Activated gamma-delta T cell (primary cell): ENCODE measurements around the gene MESD.

Experiments used
- DNase-seq: peaks from one replicate; lab custom pipeline; 2025; lab: John Stamatoyannopoulos, UW
- total RNA-seq, 2 donors: gene quantifications; one replicate each; lab custom pipeline; 2026; lab: John Stamatoyannopoulos, UW

The MESD gene
- total RNA-seq: 63.4 to 64.3 reads per million in 2 donors

DNA sequence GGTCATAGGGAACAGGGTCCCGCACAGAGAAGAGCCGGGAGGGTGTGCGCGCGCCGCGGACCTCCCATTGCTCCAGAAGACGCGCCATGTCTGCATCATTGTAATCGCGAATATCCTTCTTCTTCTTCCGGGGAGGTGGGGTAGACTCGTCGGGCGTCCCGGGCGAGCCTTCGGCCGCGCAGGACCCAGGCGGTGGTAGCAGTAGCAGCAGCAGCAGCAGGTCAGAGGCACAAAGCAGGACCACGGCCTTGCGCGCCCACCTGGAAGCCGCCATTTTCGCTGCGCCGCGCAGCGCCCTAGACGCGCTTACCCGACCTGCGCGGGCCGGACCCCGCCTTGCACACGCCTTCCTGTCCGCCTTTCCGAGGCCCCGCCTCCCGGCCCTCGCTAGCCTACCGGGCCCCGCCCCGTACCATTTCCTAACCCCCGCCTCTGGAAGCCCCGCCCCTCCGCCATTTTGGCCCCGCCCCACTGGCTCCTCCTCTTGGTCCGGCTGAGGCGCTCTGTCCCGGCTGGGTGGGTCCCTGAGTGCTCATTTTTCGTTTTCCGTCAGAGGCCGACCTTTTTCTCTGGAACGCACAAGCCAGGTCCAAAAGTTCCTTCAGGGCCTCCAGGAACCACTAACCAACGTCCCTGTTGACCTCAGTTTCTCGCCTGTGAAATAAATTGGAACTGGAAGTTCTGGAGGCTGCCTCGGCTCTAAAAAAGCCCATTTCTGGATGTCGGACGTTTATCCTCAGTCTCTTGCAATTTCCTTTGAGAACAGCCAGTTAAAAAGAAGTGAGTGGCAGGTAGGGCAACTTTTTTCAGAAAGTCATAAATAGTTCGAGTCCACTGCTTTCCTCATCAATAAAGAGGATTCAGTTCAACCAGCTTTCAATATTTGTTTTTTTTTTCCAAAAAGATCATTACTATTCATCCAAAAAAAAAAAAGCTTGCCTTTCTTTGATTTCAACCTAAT lies at the start of gene MESD:
Gene MESD (minus strand): TSS at position 302 of the 961 bp plus-strand sequence. CDS start 28 bp downstream, at position 274.
- peak; percentile 93 for DNase-seq

DNA sequence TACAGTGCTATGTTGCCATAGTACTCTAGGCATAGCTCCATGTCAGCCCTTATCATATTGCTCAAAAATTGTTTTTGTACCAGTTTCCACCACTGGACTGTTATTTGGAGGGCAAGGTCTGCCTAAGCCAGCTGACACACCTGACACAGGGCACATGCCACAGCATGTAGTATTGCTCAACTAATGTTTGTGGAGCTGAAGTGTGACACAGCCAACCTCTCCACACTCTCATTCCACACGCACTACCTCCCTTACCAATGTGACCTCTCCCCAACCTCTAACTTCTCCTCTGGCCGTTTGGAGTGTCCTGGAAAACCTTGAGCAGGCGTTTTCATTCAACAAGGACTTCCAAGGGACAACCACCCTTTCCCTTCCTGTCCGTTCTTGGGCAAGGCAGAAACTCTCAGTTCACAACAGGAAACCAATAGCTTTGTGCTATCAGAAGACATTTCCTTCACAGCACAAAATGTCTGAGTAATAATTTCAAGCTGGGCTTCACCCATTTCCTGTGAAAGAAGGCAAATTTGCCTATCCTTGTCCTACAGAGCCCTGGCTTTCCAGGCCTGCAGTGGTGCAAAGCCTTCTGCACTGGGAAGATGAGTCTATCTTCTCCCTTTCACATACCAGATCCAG lies 49.5 kb upstream of the MESD start:
- DNase-seq: no peak

DNA sequence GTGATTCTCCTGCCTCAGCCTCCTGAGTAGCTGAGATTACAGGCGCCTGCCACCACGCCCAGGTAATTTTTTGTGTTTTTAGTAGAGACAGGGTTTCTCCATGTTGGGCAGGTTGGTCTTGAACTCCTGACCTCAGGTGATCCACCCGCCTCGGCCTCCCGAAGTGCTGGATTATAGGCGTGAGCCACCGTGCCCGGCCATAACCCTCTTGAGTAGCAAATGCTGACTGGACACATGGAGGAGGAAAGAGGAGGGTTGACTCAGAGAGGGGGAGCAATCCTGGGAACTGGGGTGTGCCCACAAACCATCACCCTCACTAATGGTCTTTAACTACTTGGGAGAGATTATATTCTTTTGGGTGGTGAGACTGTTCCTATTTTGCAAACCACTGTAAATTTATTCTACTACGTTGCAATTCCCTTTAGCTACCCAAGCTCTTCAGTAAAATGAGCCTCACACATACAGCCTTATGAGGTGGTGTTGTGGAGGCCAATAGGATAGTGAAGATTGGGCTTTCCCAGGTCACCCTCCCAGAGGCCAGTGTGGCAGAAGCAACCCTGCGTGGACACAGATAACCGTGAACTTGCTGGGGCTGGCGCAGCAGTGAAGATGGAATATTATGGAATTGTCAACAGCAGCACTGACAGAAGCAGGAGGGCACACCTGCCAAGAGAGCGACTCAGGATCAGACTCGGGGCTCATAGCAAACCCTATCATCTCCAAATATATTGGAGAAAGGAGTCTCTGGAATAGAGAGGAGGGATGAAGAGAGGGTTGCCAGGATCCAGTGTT lies 48.5 kb upstream of the MESD start:
- DNase-seq: no peak

DNA sequence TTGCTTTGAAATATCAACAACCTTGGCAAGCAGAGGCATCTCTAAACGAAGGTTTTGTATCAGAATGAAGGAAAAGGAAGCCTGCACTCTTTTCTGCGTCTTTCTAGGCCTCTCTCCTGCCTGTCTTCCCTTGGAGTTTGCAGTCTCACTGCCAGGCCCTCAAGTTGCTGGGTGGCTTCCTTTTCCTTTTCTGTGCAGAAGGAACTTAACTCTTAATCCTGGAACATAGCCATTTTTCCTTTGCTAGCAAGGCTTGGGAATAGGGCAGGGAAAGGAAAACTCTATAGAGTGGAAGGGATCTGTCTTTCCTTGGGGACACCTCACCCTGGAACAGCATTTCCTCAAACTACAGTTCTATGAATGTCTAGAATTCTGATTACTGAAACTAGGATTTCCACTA lies 43.9 kb upstream of the MESD start:
- no peak for DNase-seq

DNA sequence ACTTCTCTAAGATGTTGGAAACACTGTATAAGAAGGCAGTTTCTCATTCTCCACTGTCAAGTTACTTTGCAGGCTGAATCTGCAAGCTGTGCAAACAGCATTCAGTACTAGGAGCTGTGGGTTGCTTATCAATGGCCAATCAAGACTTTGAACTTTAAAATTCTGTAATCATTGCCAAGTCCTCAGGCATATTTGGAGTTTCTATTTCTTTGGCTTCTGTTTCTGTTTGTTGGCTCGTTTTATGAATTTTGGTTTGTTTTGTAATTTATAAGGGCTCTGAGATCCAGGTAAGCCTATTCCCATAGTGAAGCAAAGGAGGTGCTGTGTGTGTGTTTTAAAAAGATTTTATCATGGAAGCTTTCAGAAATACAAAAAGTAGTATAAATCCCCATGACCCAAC lies 43.2 kb upstream of the MESD start:
- DNase-seq: no peak

DNA sequence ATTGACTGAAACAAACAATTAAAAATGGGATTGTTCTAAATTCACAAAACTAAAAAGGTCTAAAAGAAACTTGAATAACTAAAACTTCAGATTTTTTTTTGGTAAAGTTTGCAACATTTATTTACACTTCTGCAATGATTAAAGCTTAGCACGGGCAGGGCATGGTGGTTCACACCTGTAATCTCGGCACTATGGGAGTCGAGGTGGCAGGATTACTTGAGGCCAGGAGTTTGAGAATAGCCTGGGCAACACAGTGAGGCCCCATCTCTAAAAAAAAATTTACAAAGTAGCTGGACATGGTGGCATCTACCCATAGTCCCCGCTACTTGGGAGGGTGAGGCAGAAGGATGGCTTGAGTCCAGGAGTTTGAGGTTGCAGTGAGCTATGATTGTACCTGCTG lies 42.7 kb upstream of the MESD start:
- no peak for DNase-seq

DNA sequence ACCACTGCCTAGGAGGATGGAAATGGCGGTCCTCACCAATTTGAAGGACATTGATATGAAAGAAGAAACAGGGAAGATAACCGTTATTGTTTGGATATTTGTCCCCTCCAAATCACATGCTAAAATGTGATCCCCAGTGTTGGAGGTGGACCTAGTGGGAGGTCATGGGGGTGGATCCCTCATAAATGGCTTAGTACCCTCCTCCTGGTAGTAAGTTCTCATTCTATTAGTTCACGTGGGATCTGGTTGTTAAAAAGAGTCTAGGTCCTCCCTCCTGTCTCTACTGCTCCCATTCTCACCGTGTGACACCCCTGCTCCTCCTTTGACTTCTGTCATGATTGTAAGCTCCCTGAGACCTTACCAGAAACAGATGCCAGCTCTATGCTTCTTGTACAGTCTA lies 41.6 kb upstream of the MESD start:
- no peak for DNase-seq

DNA sequence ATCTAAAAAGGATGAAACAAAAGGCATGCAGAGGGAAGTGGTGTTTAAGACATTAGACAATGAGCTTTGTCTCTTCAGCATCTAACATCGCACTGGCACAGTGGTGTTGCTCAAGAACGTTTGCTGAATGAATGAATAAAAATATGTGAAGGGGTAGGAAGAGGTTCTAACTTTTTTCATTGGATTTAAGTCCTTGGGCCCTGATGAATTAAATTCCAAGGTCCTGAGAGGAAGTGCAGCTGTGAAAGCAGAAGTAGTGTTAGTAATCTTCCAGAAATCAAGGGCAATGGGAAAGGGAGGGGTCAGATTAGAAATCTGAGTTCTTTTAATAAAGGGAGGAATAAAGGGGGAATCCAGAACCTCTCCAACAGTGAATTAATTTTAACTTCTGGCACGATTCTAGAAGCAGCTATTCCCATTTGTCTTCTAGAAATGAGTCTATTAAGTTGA lies 40.7 kb upstream of the MESD start:
- DNase-seq: no peak

DNA sequence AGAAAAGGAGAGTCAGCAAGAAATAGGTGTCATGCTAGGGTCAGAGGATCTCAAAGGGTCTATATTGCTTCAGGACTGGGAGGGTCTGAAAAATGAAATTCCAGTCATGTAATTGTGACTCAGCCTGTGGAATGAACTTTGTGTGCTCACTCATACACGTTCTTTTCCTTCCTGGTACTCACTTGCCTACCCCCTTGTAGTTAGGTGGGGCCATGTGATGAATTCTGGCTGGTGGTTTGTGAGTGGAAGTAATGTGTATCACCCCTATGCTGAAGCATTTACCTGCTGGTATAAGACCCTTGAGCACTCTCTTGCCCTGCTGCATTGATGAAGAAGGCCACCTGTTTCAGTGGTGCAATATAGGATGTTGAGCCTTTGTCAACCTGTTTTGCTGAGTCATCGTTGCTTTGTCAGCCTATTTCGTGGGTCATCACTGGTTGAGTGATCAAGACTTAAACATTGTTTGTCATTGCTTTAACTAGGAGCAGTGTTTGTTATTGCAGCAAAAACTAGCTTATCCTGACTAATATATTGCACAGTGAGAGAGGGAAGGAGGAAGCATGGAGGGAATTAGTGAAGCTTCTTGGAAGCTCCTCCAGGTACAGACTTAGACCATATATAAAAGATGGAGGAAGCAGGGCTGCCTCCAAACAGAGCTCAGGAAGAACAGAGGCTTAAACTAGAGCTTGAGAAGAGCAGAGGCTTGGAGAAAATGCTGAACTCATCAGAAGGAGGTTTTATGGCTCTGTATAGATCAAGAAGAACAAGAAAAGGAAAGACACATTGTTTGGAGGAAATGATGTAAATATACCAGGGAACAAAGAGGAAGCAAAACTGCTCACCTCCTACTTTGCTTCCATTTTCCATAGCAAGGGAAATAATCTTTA lies 40.0 kb upstream of the MESD start:
- DNase-seq: no peak

DNA sequence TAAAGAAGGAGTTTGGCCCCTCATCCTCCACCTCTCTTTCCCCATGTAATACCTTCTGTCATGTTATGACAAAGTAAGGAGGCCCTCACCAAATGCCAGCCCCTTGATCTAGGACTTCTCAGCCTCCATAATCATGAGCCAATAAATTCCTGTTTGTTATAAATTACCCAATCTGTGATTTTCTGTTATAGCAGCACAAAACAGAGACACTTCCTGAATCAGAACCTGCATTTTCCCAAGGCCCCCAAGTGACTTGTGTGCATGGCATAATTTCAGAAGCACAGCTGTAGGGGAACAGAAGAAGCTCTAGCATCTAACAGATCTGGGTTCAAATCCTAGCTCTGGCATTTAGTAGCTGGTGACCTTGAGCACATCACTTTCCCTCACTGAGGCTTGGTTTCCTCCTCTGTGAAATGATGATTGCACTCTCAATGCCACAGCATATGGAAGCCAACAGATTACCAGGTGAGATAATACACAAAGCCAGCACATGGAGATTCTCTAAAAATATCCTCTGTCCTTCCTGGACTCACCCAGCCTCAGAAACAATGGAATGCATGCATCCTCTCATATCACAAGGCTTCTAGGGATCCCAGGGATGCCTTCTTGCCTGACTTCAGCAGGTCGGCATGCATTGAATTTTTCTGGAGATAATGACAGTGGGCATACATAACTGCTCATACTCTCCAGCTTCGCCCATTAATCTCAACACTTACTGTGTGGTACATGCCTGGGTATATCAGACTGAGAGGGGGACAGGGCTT lies 37.4 kb upstream of the MESD start:
- DNase-seq: no peak

DNA sequence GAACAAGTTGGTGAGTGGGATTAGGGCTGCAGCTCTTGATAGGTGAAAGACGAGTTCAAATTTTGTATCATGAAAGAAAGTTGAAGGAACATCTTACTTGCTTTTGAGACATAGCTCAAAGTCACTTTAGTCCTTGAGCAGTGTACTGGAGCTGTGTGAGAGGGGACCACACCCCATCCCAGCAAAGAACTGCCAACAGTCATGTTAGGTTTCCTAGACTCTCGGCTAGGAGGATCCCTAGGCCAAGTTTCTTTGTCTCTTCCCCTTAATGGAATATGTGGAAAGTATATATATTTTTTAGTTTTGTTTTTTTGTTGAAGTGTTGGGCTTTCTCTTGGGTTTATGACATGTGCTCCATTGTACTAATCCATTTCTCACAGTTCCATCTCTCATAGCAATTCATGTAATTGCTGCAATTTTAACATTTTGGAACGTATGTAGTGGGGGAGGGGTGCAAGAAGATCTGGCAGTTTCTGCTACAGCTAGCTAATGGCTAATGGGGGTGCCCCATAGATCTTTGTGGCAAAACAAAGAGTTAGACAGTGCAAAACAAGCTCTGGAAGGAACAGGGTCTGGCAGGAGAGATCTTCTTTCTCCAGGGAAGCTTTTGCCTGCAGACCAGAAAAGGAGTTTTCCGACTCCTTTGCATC lies 36.2 kb upstream of the MESD start:
- no peak for DNase-seq

DNA sequence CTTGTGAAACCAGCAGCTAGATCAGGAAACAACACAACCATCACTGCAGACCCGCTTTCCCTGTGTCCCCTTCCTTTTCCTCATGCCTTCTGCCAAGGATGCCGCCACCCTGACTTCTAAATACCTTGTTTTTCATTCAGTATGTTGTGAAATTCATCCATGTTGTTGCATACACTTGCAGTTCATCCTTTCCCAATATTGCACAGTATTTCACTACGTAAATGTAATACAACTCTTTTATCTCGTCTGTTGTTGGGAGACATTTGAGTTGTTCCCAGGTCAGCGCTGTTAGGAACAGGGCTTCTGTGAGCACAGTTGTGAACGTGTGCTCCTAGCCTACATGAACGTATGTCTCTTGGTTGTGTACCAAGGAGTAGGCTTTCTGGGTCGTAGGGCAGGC lies 35.3 kb upstream of the MESD start:
- DNase-seq: no peak

DNA sequence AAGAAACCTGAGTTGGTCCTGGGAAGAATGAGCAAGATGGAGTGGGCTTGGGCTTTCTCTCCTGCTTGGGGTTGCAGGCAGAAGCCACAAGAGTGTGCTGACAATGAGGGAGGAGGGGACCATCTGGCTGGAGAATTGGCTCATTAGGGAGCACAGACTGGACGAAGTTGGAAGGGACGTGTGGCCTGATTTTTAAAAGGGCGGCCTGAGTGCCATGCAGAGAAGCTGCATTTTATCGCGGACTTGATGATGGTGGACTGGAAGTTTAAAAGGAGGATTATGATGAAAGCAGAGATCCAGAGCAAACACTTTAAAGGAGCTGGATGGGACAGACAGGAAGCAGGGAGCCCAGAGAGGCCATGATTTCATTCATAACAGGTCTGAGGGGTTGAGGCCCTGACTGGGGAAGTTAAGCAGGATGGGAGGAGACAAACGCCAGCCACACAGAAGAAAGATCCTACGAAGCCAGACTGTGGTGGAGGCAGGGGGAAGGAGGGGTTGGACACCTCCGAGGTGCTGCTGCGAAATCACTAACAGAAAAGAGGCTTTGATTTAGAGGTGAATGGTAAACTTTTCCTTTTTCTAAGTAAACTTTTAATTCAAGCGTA lies 34.8 kb upstream of the MESD start:
- no peak for DNase-seq

DNA sequence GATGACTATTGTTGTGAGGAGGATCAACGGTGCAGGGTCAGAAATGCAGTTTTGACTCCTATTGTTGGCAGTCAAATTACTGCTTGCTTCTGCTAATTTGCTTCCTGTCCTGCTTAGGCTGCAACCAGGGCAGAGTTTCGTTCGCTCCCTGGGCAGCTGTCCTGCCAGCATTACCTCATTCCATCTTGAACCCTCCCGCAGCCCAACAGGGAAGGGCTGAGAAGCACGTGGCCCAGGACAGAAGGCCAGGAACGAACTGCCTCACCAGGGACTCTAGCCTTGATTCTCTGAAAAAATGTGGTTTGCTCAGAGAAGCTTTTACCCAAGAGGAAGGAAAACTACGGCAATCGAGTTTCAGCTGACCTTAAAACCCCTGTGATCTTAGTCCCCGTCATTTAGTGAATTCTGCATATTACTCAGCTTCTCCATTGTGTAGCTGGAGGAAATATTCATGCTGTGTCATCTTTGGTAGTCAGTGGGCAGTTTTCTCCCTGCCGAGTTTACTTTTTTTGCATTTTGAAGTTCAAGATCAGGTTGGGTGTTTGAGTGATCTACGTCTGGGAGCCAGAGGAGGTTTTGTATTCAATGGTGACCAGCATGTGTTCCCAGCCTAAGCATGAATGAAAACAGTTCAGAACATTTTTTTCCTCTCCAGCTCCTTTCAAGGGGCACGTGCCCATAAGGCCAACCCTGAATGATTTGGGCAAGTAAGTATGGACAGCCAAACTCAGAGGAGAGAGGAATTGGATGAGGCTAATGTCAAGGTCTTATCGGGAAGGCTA lies 34.1 kb upstream of the MESD start:
- DNase-seq: no peak

DNA sequence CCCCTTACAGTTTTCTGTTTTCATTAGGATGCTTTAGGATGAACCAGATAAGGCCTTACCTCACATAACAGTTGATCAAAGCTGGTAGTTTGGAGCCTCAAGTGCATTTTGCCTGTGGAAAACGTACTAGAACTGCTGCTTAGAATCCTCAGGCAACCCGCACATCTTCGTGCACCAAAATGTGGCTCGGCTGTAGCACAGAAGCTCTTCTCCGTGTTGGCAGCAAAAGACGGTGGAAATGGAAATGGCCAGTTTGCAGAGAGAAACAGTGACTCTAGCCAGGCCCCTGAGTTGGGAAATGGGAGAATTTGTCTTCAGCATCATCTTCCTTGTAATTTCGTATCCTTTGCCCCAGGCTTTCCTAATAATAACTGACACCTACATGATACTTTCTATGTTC lies 31.7 kb upstream of the MESD start:
- no peak for DNase-seq

DNA sequence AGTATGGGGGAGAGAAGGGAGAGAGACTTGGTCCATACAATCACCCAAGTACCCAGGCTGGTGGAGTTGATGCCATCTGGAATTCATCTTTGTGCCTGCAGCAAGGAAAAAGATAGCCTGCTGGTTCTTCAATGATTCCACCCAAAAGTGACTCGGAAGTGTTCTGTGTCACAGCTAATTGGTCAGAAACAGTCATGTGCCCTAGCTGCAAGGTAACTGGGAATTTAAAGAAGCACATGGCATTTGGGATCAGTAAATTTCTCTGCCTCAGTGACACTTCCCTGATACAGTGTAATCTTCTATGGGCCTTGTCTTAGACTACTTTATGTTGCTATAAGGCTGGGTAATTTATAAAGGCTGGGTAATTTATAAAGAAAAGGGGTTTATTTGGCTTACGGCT lies 28.6 kb upstream of the MESD start:
- no peak for DNase-seq

DNA sequence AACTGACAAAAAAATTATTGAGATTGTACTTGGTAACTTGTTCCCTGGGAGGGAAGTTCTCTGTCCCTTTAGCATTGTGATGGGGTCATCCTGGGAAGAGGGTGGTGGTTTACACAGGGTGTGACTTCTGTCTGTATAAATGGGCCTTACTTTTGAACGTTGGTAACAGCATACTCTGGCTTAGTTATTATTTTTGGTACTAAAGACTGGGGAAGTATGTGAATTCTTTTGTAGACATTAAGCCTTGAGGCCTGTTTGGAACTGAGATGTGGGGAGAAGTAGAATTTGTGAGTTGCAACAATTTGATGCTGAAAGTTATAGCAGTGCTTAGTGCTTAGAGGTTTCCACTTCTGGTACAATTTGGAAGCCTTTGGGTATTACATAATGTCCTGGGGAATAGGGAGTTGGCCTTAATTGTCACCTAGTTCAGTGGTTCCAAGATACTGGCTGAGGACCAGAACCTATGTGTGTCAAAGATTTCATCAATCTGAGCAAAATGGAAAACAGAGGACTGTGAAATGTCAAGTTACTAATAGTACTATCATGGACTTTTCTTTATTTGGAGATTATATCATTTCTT lies 27.0 kb upstream of the MESD start:
- DNase-seq: no peak
